Measurements from ENCODE around the gene RPS19.
"Not testable (repeated sequence)": the region's sequence is repeated elsewhere in the genome, so short reads cannot be mapped to it uniquely, and the experiment has no call there.

RPS19 gene

GRCh38 chr19:41860419-41861115 lies 512 bp downstream of the RPS19 start:
- no peak for DNase-seq

GRCh38 chr19:41861116-41861768 lies 1.2 kb downstream of the RPS19 start:
- DNase-seq: no peak

GRCh38 chr19:41861846-41862245 lies 1.8 kb downstream of the RPS19 start:
- DNase-seq: no peak

- DNase-seq: no peak
Observed at GRCh38 chr19:41862445-41862986, 2.5 kb downstream of the RPS19 start.

GRCh38 chr19:41863209-41863931 lies 3.3 kb downstream of the RPS19 start:
- DNase-seq: no peak

- no peak for DNase-seq
Observed at GRCh38 chr19:41864374-41864773, 4.3 kb downstream of the RPS19 start.

- no peak for DNase-seq
Observed at GRCh38 chr19:41866284-41866683, 6.2 kb downstream of the RPS19 start.

- DNase-seq: no peak
Observed at GRCh38 chr19:41868120-41868988, 8.3 kb downstream of the RPS19 start.

GRCh38 chr19:41868989-41869300 lies 8.9 kb downstream of the RPS19 start:
- no peak for DNase-seq

GRCh38 chr19:41869374-41869955 lies 9.4 kb downstream of the RPS19 start:
- DNase-seq: no peak

- no peak for DNase-seq
Observed at GRCh38 chr19:41870401-41870873, 10.4 kb downstream of the RPS19 start.

- DNase-seq: peak; percentile 34
Observed at GRCh38 chr19:41871573-41872383, 11.7 kb downstream of the RPS19 start.

GRCh38 chr19:41872384-41872774 lies 12.3 kb downstream of the RPS19 start:
- no peak for DNase-seq

- peak; percentile 66 for DNase-seq
Observed at GRCh38 chr19:41872775-41873647, 13.0 kb downstream of the RPS19 start.

- not testable (repeated sequence) for DNase-seq
Observed at GRCh38 chr19:41875973-41876372, 15.9 kb downstream of the RPS19 start.

GRCh38 chr19:41876847-41877832 lies 17.1 kb downstream of the RPS19 start, which contains the start of gene CD79A:
Gene CD79A (plus strand): TSS chr19:41877279. CDS start chr19:41877305, 26 bp downstream.
- DNase-seq: no peak

- DNase-seq: no peak
Observed at GRCh38 chr19:41877916-41878905, 18.2 kb downstream of the RPS19 start.

- DNase-seq: no peak
Observed at GRCh38 chr19:41879080-41879479, 19.0 kb downstream of the RPS19 start.
